ENCODE measurements around the gene FN1.

DNA sequence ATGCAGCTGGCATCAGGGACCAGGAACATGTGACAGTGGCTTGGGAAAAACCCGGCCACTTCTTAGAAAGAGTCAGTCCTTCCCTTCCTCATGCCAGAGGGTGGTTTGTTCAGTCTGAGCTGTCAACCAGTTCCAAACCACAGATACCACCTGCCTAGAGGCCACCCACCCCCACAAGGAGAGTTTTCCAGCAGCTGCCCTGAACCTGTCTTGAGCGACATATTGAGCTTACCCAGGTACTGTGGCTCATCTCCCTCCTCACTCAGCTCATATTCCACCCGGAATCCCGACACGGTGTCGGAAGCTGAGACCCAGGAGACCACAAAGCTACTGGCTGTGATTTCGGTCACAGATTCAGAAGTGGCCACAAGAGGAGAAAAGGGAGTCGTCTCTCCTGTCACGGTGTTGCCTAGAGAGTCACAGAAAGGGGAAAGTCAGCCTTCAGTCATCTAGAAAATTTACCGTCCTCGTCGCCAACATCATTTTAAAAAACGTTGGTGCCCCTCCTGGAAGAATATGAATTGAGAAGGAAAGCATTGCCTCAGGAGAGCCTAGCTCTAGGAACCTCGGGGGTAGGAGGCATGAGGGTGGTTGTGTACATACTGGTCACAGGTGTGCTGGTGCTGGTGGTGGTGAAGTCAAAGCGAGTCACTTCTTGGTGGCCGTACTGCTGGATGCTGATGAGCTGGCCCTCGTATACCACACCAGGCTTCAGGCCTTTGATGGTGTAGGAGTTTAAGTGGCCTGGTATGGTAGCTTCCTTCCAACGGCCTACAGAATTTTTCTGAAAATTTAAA is 26.3 kb downstream of the FN1 start:
- TF ChIP-seq, protein P1, sequence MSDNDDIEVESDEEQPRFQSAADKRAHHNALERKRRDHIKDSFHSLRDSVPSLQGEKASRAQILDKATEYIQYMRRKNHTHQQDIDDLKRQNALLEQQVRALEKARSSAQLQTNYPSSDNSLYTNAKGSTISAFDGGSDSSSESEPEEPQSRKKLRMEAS (IDR thresholded peaks at IDR 0.05): peak; percentile 23
- TF ChIP-seq EZH2 (IDR thresholded peaks at IDR 0.05): no peak
- TF ChIP-seq, protein P2, sequence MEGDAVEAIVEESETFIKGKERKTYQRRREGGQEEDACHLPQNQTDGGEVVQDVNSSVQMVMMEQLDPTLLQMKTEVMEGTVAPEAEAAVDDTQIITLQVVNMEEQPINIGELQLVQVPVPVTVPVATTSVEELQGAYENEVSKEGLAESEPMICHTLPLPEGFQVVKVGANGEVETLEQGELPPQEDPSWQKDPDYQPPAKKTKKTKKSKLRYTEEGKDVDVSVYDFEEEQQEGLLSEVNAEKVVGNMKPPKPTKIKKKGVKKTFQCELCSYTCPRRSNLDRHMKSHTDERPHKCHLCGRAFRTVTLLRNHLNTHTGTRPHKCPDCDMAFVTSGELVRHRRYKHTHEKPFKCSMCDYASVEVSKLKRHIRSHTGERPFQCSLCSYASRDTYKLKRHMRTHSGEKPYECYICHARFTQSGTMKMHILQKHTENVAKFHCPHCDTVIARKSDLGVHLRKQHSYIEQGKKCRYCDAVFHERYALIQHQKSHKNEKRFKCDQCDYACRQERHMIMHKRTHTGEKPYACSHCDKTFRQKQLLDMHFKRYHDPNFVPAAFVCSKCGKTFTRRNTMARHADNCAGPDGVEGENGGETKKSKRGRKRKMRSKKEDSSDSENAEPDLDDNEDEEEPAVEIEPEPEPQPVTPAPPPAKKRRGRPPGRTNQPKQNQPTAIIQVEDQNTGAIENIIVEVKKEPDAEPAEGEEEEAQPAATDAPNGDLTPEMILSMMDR (IDR thresholded peaks at IDR 0.05 in 2 of 3, conservative IDR thresholded peaks at IDR 0.05 in 1 of 3; ENCODE audit: borderline replicate concordance in 1 of 3, insufficient read depth in 1 of 3, low read depth in 2 of 3, low read length in 2 of 3): no peak
